Measurements from ENCODE around the gene MTO1.

DNA sequence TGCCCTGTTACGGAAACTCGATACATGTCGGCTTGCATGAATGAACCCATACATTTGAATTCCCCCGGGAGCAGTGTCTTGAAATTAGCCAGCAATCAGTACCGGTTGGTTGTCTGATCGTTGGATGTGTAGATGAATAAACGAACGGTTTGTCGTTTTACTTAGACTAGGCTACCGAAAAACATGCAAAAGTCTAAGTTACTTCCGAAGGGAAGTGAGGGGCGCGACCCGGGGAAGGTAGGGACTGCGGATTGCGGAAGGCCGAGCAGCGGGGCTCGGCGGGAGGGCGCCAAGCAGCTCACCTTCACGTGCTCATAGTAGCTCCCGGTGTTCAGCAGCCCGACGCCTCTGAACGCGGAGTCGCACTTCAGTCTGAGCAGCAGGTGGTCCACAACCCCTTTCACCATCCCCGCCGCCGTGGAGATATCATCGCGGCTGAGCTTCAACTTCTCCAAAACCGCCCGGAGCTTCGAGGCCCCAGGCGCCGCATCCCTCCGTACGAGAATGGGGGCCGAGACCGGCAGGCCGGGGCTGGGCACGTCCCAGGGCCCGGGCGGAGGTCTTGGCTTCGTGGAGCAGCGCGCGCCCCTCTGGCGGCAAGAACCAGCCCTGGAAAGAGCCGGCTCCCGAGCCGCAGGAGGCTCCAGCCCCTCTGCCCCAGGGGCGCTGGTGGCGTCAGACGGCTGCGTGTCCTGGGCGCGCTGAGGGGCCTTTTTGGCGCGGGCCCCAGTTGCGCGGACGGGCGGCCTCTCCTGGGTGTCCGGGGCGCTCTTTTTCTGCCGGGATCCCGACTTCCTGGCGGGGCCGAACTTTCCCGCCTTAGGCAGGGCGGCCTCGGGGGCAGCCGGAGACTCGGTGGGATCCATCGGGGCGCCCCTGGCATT, 10.1 kb upstream of the MTO1 start:
- TF ChIP-seq ZNF175 (tag by site-specific recombination; IDR thresholded peaks at IDR 0.05), result no peak
- TF ChIP-seq, protein P1, sequence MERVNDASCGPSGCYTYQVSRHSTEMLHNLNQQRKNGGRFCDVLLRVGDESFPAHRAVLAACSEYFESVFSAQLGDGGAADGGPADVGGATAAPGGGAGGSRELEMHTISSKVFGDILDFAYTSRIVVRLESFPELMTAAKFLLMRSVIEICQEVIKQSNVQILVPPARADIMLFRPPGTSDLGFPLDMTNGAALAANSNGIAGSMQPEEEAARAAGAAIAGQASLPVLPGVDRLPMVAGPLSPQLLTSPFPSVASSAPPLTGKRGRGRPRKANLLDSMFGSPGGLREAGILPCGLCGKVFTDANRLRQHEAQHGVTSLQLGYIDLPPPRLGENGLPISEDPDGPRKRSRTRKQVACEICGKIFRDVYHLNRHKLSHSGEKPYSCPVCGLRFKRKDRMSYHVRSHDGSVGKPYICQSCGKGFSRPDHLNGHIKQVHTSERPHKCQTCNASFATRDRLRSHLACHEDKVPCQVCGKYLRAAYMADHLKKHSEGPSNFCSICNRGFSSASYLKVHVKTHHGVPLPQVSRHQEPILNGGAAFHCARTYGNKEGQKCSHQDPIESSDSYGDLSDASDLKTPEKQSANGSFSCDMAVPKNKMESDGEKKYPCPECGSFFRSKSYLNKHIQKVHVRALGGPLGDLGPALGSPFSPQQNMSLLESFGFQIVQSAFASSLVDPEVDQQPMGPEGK (tag by site-specific recombination; IDR thresholded peaks at IDR 0.05), result no peak
- TF ChIP-seq, protein P2, sequence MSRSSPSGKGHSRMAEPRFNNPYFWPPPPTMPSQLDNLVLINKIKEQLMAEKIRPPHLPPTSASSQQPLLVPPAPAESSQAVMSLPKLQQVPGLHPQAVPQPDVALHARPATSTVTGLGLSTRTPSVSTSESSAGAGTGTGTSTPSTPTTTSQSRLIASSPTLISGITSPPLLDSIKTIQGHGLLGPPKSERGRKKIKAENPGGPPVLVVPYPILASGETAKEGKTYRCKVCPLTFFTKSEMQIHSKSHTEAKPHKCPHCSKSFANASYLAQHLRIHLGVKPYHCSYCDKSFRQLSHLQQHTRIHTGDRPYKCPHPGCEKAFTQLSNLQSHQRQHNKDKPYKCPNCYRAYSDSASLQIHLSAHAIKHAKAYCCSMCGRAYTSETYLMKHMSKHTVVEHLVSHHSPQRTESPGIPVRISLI (tag by site-specific recombination; IDR thresholded peaks at IDR 0.05), result no peak
- no peak for TF ChIP-seq YY1 (tag by site-specific recombination; IDR thresholded peaks at IDR 0.05)
- TF ChIP-seq ZFHX2 (tag by site-specific recombination; conservative IDR thresholded peaks at IDR 0.05), result no peak
- TF ChIP-seq, protein P3, sequence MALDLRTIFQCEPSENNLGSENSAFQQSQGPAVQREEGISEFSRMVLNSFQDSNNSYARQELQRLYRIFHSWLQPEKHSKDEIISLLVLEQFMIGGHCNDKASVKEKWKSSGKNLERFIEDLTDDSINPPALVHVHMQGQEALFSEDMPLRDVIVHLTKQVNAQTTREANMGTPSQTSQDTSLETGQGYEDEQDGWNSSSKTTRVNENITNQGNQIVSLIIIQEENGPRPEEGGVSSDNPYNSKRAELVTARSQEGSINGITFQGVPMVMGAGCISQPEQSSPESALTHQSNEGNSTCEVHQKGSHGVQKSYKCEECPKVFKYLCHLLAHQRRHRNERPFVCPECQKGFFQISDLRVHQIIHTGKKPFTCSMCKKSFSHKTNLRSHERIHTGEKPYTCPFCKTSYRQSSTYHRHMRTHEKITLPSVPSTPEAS (tag by site-specific recombination; IDR thresholded peaks at IDR 0.05), result no peak
- TF ChIP-seq ZNF274 (IDR thresholded peaks at IDR 0.05; ENCODE audit: low read length), result no peak
- TF ChIP-seq ZNF274 (tag by site-specific recombination; IDR thresholded peaks at IDR 0.05; ENCODE audit: borderline replicate concordance), result no peak
- TF ChIP-seq, protein P4, sequence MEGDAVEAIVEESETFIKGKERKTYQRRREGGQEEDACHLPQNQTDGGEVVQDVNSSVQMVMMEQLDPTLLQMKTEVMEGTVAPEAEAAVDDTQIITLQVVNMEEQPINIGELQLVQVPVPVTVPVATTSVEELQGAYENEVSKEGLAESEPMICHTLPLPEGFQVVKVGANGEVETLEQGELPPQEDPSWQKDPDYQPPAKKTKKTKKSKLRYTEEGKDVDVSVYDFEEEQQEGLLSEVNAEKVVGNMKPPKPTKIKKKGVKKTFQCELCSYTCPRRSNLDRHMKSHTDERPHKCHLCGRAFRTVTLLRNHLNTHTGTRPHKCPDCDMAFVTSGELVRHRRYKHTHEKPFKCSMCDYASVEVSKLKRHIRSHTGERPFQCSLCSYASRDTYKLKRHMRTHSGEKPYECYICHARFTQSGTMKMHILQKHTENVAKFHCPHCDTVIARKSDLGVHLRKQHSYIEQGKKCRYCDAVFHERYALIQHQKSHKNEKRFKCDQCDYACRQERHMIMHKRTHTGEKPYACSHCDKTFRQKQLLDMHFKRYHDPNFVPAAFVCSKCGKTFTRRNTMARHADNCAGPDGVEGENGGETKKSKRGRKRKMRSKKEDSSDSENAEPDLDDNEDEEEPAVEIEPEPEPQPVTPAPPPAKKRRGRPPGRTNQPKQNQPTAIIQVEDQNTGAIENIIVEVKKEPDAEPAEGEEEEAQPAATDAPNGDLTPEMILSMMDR (tag by site-specific recombination; IDR thresholded peaks at IDR 0.05), result no peak
- TF ChIP-seq ZFP41 (tag by site-specific recombination; IDR thresholded peaks at IDR 0.05; ENCODE audit: borderline replicate concordance), result no peak
- TF ChIP-seq, protein P5, sequence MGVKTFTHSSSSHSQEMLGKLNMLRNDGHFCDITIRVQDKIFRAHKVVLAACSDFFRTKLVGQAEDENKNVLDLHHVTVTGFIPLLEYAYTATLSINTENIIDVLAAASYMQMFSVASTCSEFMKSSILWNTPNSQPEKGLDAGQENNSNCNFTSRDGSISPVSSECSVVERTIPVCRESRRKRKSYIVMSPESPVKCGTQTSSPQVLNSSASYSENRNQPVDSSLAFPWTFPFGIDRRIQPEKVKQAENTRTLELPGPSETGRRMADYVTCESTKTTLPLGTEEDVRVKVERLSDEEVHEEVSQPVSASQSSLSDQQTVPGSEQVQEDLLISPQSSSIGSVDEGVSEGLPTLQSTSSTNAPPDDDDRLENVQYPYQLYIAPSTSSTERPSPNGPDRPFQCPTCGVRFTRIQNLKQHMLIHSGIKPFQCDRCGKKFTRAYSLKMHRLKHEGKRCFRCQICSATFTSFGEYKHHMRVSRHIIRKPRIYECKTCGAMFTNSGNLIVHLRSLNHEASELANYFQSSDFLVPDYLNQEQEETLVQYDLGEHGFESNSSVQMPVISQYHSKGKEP (tag by site-specific recombination; IDR thresholded peaks at IDR 0.05), result no peak

Data from HEK293 (cell line).